Measurements from ENCODE around the gene AOPEP.

Gene AOPEP

DNA sequence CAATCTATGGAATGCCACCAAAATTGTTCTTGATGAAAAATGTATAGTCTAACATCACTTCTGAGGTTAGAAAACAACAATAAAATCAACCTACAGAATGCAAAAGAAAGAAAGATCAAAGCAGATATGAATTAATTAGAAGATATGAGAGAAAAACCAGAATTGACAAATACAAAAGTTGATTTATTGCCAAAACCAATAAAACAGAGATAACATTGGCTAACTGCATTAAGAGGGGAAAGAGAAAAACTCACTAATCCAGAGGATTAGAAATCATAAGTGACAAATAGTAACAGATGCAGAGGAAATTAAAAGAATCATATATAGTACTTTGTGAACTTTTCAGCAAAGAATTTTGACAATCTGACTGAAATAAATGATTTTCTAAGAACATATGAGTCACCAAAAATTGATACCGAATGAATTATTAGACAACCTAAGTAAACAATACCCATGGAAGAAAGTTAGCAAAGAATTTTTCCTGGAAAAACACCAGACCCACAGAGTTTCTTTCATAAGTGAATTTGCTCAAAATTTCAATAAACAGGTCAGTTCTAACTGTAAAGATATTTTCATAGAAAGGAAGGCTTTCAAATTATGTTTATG, 167.7 kb downstream of the AOPEP start:
- no peak for DNase-seq (ENCODE audit: low read depth in 2 of 3, low spot score in 2 of 3)

DNA sequence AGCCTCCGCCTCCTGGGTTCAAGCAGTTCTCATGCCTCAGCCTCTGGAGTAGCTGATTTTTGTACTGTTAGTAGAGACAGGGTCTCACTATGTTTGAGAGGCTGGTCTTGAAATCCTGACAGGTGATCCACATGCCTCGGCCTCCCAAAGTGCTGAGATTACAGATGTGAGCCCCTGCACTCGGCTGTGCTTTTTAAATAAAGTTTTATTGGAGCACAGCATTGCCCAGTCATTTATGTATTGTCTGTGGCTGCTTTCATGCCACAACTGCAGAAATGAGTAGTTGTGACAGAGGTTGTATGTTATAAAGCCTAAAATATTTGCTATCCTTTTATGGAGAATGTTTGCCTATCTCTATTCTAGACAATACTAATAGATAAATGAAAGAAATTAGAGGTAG, 169.2 kb downstream of the AOPEP start:
- DNase-seq (ENCODE audit: low read depth in 2 of 3, low spot score in 2 of 3), result no peak

- no peak for DNase-seq (ENCODE audit: low read depth in 2 of 3, low spot score in 2 of 3)
These were observed 170.0 kb downstream of the AOPEP start for GRCh38 chr9:94896512-94896911.

- DNase-seq (ENCODE audit: low read depth in 2 of 3, low spot score in 2 of 3), result no peak
These were observed 173.1 kb downstream of the AOPEP start for GRCh38 chr9:94899464-94900221.

- DNase-seq (ENCODE audit: low read depth in 2 of 3, low spot score in 2 of 3), result no peak
These were observed 173.9 kb downstream of the AOPEP start for GRCh38 chr9:94900222-94901018.

DNA sequence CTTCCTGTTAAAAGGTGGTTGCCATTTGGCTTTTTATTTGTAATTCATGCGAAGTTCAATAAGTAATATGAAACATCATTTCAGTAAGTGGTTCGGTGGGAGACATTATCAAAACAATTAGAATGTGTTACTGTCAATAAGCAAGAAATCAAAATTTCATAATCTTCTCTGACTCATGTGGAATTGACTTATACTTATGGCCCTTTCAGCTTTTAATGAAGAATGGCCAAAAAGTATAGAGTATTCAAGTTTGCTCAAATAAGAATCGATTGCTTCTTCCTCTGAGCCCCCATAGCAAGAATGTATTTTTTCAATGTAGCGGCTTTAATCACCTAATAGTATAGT, 174.5 kb downstream of the AOPEP start:
- no peak for DNase-seq (ENCODE audit: low read depth in 2 of 3, low spot score in 2 of 3)

GRCh38 chr9:94903961-94904421, 177.5 kb downstream of the AOPEP start:
- no peak for DNase-seq (ENCODE audit: low read depth in 2 of 3, low spot score in 2 of 3)

DNA sequence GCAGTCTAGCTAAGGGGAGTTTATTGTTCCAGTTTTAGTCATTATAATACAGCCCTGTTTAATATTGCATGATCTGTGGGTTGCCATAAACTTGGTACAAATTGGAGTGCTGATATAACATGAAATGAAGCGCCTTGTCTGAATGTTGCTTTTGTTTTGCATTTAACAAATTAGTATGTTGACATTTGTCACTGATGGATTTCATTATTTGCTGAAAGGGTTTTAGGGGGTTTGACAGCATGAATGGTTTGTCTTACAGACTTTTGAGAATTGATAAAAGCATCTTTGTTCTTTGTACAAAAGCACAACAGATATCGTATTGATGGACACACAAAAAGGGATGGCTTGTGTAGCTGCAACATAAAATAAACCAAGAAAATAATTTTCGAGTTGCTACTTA, 178.3 kb downstream of the AOPEP start:
- DNase-seq (ENCODE audit: low read depth in 2 of 3, low spot score in 2 of 3), result no peak

DNA sequence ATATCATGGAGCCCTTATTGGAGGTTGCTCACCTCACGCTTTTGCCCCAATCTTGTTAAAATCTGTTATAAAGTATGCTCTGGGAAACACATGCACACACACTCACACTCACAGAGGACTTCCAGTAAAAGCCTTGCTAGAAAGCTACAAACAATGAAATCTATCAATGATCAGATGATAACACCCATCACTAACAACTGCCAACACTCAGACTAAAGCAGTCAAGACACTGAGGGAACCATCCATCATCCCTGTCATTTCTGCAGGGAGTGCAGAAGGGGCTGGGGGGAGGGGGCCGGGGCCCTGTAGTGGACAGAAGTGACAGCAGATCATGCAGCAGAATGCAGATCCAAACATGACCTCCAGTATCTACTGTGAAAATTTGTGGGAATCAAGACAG, 179.1 kb downstream of the AOPEP start:
- no peak for DNase-seq (ENCODE audit: low read depth in 2 of 3, low spot score in 2 of 3)

- no peak for DNase-seq (ENCODE audit: low read depth in 2 of 3, low spot score in 2 of 3)
These were observed 179.7 kb downstream of the AOPEP start for GRCh38 chr9:94906181-94906580.

GRCh38 chr9:94906713-94907112, 180.2 kb downstream of the AOPEP start:
- DNase-seq (ENCODE audit: low read depth in 2 of 3, low spot score in 2 of 3), result no peak

DNA sequence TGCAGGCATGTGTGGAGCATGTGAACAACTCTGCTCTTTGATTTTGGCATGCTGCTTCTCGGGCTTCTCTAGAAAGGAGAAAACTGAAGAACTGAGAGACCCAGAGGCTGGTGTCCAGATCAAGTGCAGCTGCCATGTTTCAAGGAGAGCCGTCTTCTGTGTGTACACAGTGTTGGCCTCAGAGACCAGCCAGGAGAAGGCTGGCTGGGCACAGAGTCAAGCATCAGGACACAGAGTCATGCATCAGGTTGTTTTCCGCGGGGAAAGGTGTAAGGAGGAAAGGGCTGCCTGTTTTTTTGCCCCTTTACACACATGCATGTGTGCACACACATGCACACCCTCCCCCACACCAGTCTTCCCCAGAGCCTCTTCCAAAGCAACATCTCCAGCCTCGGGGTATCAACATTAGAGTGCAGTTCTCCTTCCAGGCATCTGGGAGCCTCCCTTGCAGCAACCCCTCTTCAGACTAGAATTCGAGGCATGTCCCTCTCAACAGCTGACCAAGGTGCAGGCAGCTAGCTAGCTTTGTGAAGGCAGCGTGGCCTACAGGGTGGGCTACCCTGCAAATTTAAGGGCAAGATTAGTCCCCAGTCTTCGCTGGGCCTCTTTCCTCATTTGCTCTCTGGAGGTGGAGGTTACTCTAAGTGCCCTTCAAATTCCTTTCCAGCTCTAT, 180.9 kb downstream of the AOPEP start:
- no peak for DNase-seq (ENCODE audit: low read depth in 2 of 3, low spot score in 2 of 3)

- no peak for DNase-seq (ENCODE audit: low read depth in 2 of 3, low spot score in 2 of 3)
These were observed 181.6 kb downstream of the AOPEP start for GRCh38 chr9:94908011-94908563.

GRCh38 chr9:94908583-94909249, 182.2 kb downstream of the AOPEP start:
- DNase-seq (ENCODE audit: low read depth in 2 of 3, low spot score in 2 of 3), result no peak

GRCh38 chr9:94909250-94909894, 182.9 kb downstream of the AOPEP start:
- peak in 1 of 3 experiments; percentile 3 for DNase-seq (ENCODE audit: low read depth in 2 of 3, low spot score in 2 of 3)

DNA sequence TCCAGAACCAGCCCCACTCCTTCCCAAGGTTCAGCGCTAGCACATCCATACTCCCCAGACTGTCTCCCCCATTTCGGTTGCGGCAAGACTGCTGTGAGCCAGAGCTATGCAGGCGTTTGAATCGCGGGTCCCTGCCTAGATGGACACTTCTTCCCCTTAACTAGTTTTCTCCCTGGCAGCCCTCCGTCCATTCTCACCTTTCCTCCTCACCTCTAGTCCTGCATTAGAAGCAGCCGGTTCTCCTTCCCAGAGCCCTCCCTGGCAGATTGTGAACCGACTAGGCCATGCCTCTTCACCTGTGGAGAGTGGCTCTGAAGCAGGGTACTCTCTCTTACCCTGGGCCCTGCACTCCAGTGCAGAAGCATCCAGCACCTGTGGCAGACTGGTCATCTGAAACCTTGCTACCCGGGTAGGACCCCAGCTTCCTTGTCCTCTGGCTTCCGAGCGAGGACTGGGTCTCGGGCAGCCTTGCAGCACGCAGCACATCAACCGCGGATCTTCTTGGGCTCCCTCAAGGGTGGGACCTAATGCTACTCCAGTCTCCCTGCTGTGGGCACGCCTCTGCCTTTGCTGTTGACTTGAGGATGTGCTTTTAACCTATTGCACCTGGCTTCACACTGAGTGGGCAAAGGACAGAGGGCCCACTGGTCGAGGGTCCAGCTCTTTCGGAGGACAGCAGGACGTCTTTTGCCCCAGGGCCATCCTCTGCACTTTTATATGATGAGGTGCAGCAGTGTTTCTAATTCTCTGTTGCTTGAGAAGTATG, 183.6 kb downstream of the AOPEP start:
- no peak for DNase-seq (ENCODE audit: low read depth in 2 of 3, low spot score in 2 of 3)

GRCh38 chr9:94911211-94911610, 184.7 kb downstream of the AOPEP start:
- no peak for DNase-seq (ENCODE audit: low read depth in 2 of 3, low spot score in 2 of 3)

GRCh38 chr9:94911986-94912635, 185.6 kb downstream of the AOPEP start:
- DNase-seq (ENCODE audit: low read depth in 2 of 3, low spot score in 2 of 3), result no peak

GRCh38 chr9:94912700-94913249, 186.3 kb downstream of the AOPEP start:
- no peak for DNase-seq (ENCODE audit: low read depth in 2 of 3, low spot score in 2 of 3)
